ENCODE data around the gene MRPS35. TPM values are rescaled to one million over a fixed set of nuclear protein-coding genes. Genes with fewer than 3 reads are reported as not detected.

Gene MRPS35
- total RNA-seq, 4 donors from 2014 or later: 34.5 to 39.5 (median 37.6) TPM

DNA sequence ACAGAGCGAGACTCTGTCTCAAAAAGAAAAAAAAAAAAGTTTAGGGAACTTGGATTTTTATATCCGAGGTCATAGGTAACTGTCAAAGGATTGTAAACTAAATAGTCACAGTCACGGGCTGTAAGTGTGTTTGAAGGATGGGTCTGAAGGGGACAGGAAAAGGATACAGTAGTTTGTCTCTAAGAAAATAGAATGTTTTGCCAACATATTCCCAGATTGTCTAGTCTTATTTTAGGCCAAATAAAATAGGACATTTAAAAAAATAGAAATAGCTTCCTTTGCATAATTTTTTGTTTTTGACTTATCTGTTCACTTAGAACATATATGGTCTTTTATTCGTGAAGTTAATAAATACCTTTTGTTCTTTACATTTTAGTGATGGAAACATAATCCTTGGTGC is 38.6 kb upstream of the MRPS35 start:
- Histone ChIP-seq H3K4me1 (peaks cover 16 to 24% (median 20%) of the 10 kb centered on the region in 4 donors), H3K36me3 (peaks cover 17 to 73% (median 29%) of the 10 kb centered on the region in 4 donors), H3K27ac (replicated peaks in 1 of 4) (no peak overlapping the region), H3K27me3 (no peaks in the 10 kb centered on the region), H3K9me3 (no peaks in the 10 kb centered on the region), H3K4me3 (no peak overlapping the region)
- DNase-seq (ENCODE audit: extremely low spot score): no peak
- 77% methylated on average over 4 of the region's 4 CpGs for WGBS
- intact Hi-C loops (cut with DNase I): no loop called here
- TF ChIP-seq POLR2AphosphoS5 (IDR thresholded peaks at IDR 0.05): no peak
- TF ChIP-seq, protein P1, sequence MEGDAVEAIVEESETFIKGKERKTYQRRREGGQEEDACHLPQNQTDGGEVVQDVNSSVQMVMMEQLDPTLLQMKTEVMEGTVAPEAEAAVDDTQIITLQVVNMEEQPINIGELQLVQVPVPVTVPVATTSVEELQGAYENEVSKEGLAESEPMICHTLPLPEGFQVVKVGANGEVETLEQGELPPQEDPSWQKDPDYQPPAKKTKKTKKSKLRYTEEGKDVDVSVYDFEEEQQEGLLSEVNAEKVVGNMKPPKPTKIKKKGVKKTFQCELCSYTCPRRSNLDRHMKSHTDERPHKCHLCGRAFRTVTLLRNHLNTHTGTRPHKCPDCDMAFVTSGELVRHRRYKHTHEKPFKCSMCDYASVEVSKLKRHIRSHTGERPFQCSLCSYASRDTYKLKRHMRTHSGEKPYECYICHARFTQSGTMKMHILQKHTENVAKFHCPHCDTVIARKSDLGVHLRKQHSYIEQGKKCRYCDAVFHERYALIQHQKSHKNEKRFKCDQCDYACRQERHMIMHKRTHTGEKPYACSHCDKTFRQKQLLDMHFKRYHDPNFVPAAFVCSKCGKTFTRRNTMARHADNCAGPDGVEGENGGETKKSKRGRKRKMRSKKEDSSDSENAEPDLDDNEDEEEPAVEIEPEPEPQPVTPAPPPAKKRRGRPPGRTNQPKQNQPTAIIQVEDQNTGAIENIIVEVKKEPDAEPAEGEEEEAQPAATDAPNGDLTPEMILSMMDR (IDR thresholded peaks at IDR 0.05): no peak
- TF ChIP-seq POLR2A (IDR thresholded peaks at IDR 0.05; ENCODE audit: low read depth): no peak
- no peak for TF ChIP-seq EP300 (IDR thresholded peaks at IDR 0.05)

DNA sequence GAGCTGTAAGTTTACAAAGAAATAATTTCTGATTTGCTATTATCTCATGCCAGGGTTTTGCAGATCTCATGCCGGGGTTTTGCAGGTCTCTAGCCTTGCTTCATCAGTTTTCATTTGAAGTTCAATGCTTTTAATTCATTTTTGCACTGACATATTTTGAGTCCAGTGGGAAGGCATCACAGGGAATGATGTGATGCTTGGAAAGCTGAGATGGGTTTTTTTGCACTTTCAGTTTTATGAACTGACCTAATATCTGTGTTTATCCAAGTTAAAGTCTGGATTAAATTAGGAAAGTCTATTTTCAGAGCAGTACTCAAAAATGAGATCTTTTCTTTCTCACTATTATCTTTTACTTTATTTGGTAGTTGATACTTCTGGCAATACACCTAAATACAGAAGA is 38.0 kb upstream of the MRPS35 start:
- Histone ChIP-seq H3K9me3 (no peaks in the 10 kb centered on the region), H3K4me1 (peaks cover 16 to 24% (median 20%) of the 10 kb centered on the region in 4 donors), H3K36me3 (peaks cover 17 to 74% (median 29%) of the 10 kb centered on the region in 4 donors), H3K27me3 (no peaks in the 10 kb centered on the region), H3K4me3 (no peak overlapping the region), H3K27ac (replicated peaks in 1 of 4) (peak overlapping the region; percentile 24 to 40 (median 32))
- TF ChIP-seq EP300 (IDR thresholded peaks at IDR 0.05): no peak
- no peak for TF ChIP-seq POLR2A (IDR thresholded peaks at IDR 0.05; ENCODE audit: low read depth)
- TF ChIP-seq, protein P1 (IDR thresholded peaks at IDR 0.05): no peak
- TF ChIP-seq POLR2AphosphoS5 (IDR thresholded peaks at IDR 0.05): no peak
- no peak for DNase-seq (ENCODE audit: extremely low spot score)
- WGBS: 61% methylated on average over 1 of the region's 1 CpG
- intact Hi-C loops (cut with DNase I): no loop called here

DNA sequence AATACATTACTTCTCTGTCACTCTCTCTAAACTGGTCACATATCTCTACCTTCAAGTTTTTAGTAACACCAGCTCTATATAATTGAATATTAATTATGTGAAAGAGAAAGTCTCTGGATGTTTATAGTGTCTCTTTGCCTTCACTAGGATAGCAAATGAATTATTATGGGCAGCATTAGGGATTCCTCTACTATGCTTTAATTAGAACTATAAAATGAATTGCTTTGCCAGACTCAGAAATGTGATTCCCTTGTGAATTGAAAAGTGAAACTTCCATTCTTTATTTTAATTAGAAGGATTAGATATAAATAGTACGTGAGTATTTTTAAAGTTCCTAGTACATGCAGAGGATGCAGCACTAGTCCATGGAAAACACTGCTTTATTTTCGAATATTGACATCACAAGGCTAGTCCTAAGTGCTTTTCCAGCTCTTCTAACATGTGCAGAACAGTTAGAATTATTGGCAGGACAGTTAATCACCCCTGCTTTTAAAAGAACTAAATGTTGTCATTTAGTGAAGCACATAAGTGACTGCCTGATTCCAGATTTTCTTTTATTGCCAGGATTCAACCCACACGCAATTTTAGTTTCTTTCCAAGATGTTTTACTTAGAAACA is 37.4 kb upstream of the MRPS35 start:
- no peak for TF ChIP-seq EP300 (IDR thresholded peaks at IDR 0.05)
- TF ChIP-seq, protein P1 (IDR thresholded peaks at IDR 0.05): no peak
- TF ChIP-seq POLR2A (IDR thresholded peaks at IDR 0.05; ENCODE audit: low read depth): no peak
- no peak for TF ChIP-seq POLR2AphosphoS5 (IDR thresholded peaks at IDR 0.05)
- Histone ChIP-seq H3K9me3 (no peaks in the 10 kb centered on the region), H3K4me1 (peaks cover 16 to 24% (median 20%) of the 10 kb centered on the region in 4 donors), H3K27ac (replicated peaks in 1 of 4) (peak overlapping the region; percentile 24 to 40 (median 32)), H3K27me3 (no peaks in the 10 kb centered on the region), H3K4me3 (no peak overlapping the region), H3K36me3 (peaks cover 11 to 74% (median 27%) of the 10 kb centered on the region in 4 donors)
- no peak for DNase-seq (ENCODE audit: extremely low spot score)
- intact Hi-C loops (cut with DNase I): no loop called here
- 16% methylated on average over 3 of the region's 3 CpGs for WGBS

DNA sequence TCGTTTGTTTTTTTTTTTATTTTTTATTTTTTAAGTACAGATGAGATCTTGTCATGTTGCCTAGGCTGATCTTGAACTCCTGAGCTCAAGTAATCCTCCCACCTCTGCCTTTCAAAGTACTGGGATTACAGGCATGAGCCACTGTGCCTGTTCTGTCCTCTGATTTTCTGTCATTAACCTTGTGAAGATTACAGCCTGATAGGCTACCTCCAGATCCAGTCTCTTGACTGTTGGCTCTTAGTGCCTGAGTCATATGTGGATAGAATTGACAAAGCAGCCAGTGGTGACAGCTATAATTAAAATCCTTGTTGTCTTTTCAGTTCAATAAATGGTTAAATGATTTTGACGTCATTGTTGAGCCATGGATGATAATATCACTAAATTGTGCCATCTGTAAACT is 35.6 kb upstream of the MRPS35 start:
- H3K36me3 ChIP-seq: peaks cover 17 to 73% (median 31%) of the 10 kb centered on the region in 4 donors
- DNase-seq (ENCODE audit: extremely low spot score): no peak
- peaks cover 16 to 24% (median 20%) of the 10 kb centered on the region in 4 donors for H3K4me1 ChIP-seq
- intact Hi-C loops (cut with DNase I): no loop called here
- WGBS: 83% methylated on average over 2 of the region's 2 CpGs
- H3K27me3 ChIP-seq: no peaks in the 10 kb centered on the region
- no peaks in the 10 kb centered on the region for H3K9me3 ChIP-seq
- no peak overlapping the region for H3K4me3 ChIP-seq
- no peak overlapping the region for H3K27ac ChIP-seq (replicated peaks in 1 of 4)
- TF ChIP-seq POLR2AphosphoS5 (IDR thresholded peaks at IDR 0.05) (no peak), POLR2A (IDR thresholded peaks at IDR 0.05; ENCODE audit: low read depth) (no peak), EP300 (IDR thresholded peaks at IDR 0.05) (no peak)
- TF ChIP-seq, protein P1 (IDR thresholded peaks at IDR 0.05): no peak

DNA sequence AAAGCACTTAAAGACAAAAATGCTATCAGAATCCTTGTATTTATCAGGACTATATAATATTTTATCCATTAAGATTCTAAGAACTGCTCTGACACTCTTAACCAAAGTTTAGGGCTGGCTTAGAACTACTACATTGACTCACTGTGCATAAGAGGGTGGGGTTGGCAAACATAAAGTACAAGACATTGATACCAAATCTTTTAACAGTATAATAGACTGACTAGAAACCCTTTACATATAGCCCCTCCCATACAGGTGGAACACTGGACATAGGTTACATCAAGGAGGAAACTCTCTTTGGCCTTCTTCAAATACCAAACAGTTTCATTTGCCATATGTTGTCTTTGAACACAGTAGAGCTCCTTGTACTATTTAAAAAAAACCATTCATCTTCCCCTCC is 30.0 kb upstream of the MRPS35 start:
- Histone ChIP-seq H3K4me3 (no peak overlapping the region), H3K9me3 (no peaks in the 10 kb centered on the region), H3K27ac (replicated peaks in 1 of 4) (no peak overlapping the region), H3K4me1 (no peaks in the 10 kb centered on the region), H3K27me3 (no peaks in the 10 kb centered on the region), H3K36me3 (peaks cover 35 to 99% (median 76%) of the 10 kb centered on the region in 4 donors)
- intact Hi-C loops (cut with DNase I): no loop called here
- DNase-seq (ENCODE audit: extremely low spot score): no peak
- TF ChIP-seq, protein P1 (IDR thresholded peaks at IDR 0.05): no peak
- TF ChIP-seq EP300 (IDR thresholded peaks at IDR 0.05): no peak
- TF ChIP-seq POLR2A (IDR thresholded peaks at IDR 0.05; ENCODE audit: low read depth): no peak
- no peak for TF ChIP-seq POLR2AphosphoS5 (IDR thresholded peaks at IDR 0.05)
